Measurements from ENCODE around the gene PRKCE.

The PRKCE gene

DNA sequence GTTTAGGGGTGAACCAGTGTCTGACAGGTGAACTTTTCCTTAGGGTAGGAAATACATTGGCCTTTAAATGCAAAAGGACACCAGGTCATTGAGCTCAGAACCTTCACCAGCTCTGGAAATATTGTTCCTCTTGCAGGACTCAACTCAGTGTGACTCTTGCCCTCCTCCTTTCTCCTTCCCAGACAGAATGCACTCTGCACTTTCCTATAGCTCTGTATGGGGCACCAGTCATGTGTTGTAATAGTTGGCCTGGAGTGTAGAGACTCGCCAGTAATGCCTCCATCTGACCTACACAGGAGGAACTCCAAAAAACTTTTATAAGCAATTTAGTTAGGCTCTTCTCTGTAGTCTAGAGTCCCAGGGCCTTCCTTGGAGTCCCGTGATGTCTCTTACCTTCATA is 397.2 kb downstream of the PRKCE start:
- TF ChIP-seq, protein P1, sequence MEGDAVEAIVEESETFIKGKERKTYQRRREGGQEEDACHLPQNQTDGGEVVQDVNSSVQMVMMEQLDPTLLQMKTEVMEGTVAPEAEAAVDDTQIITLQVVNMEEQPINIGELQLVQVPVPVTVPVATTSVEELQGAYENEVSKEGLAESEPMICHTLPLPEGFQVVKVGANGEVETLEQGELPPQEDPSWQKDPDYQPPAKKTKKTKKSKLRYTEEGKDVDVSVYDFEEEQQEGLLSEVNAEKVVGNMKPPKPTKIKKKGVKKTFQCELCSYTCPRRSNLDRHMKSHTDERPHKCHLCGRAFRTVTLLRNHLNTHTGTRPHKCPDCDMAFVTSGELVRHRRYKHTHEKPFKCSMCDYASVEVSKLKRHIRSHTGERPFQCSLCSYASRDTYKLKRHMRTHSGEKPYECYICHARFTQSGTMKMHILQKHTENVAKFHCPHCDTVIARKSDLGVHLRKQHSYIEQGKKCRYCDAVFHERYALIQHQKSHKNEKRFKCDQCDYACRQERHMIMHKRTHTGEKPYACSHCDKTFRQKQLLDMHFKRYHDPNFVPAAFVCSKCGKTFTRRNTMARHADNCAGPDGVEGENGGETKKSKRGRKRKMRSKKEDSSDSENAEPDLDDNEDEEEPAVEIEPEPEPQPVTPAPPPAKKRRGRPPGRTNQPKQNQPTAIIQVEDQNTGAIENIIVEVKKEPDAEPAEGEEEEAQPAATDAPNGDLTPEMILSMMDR (conservative IDR thresholded peaks at IDR 0.05; ENCODE audit: low read depth, low read length) = no peak
- DNase-seq (ENCODE audit: low read depth) = no peak
- H3K4me3 ChIP-seq (ENCODE audit: low read length) = no peak overlapping the region

- TF ChIP-seq, protein P1 (conservative IDR thresholded peaks at IDR 0.05; ENCODE audit: low read depth, low read length) = no peak
- no peak overlapping the region for H3K4me3 ChIP-seq (ENCODE audit: low read length)
- peak; percentile 98 for DNase-seq (ENCODE audit: low read depth)
These were observed 398.6 kb downstream of the PRKCE start for GRCh38 chr2:46050027-46050426.

DNA sequence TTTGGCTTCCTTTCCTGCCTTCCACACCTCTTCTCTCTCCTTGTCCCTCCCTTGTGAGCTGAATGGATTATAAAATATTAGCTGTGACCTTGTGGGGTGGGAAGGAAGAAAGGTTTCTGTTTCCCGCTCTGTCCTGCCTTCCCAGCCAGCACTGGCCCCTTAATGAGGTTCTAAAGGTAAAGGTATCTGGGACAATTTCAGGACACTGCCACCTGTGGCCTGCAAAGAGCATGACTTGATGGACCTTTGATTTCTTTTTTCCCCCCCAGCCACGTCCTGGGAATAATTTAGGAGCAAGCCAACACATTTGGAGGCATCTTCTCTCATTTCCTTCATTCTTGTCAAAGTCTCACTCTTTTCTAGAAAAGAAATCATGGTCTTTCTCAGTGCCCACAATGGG is 399.0 kb downstream of the PRKCE start:
- no peak overlapping the region for H3K4me3 ChIP-seq (ENCODE audit: low read length)
- TF ChIP-seq, protein P1 (conservative IDR thresholded peaks at IDR 0.05; ENCODE audit: low read depth, low read length) = peak; percentile 32
- no peak for DNase-seq (ENCODE audit: low read depth)

- DNase-seq (ENCODE audit: low read depth) = no peak
- TF ChIP-seq, protein P1 (conservative IDR thresholded peaks at IDR 0.05; ENCODE audit: low read depth, low read length) = no peak
- no peak overlapping the region for H3K4me3 ChIP-seq (ENCODE audit: low read length)
These were observed 399.6 kb downstream of the PRKCE start for GRCh38 chr2:46051085-46051484.

DNA sequence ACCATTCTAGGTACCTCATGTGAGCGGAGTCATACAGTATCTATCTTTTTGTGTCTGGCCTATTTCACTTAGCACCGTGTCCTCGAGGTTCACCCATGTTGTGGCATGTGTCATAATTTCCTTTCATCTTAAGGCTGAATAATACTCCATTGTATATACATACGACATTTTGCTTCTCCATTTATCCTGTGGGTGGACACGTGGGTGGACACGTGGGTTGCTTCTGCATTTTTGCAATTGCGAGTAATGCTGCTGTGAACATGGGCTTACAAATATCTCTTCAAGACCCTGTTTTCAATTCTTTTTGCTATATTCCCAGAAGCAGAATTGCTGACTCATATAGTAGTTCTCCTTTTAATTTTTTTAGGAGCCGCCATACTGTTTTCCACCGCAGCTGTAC is 402.1 kb downstream of the PRKCE start:
- no peak for DNase-seq (ENCODE audit: low read depth)
- TF ChIP-seq, protein P1 (conservative IDR thresholded peaks at IDR 0.05; ENCODE audit: low read depth, low read length) = no peak
- no peak overlapping the region for H3K4me3 ChIP-seq (ENCODE audit: low read length)

DNA sequence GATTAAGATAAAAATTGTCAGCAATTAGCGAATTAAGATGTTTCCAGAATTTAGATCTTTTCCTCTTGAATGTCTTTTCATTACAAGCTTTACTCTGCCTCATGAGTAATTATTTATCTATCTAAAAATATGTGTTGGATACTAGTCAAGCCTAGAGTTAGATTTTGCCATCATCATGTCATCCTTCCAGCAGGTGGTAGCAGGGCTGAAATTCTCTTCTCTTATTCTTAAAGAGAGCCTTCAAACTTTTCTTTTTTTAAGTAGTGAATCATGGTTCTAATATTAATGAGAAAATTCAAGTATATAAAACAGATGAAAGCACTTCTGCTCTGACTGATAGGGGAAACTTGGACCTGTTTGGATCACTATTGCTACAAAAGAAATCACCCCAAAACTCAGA is 405.1 kb downstream of the PRKCE start:
- TF ChIP-seq, protein P1 (conservative IDR thresholded peaks at IDR 0.05; ENCODE audit: low read depth, low read length) = no peak
- no peak for DNase-seq (ENCODE audit: low read depth)
- H3K4me3 ChIP-seq (ENCODE audit: low read length) = no peak overlapping the region

- DNase-seq (ENCODE audit: low read depth) = no peak
- TF ChIP-seq, protein P1 (conservative IDR thresholded peaks at IDR 0.05; ENCODE audit: low read depth, low read length) = no peak
- no peak overlapping the region for H3K4me3 ChIP-seq (ENCODE audit: low read length)
These were observed 406.7 kb downstream of the PRKCE start for GRCh38 chr2:46058140-46058539.
